ENCODE data around the gene DNAH1.

DNAH1 gene

DNA sequence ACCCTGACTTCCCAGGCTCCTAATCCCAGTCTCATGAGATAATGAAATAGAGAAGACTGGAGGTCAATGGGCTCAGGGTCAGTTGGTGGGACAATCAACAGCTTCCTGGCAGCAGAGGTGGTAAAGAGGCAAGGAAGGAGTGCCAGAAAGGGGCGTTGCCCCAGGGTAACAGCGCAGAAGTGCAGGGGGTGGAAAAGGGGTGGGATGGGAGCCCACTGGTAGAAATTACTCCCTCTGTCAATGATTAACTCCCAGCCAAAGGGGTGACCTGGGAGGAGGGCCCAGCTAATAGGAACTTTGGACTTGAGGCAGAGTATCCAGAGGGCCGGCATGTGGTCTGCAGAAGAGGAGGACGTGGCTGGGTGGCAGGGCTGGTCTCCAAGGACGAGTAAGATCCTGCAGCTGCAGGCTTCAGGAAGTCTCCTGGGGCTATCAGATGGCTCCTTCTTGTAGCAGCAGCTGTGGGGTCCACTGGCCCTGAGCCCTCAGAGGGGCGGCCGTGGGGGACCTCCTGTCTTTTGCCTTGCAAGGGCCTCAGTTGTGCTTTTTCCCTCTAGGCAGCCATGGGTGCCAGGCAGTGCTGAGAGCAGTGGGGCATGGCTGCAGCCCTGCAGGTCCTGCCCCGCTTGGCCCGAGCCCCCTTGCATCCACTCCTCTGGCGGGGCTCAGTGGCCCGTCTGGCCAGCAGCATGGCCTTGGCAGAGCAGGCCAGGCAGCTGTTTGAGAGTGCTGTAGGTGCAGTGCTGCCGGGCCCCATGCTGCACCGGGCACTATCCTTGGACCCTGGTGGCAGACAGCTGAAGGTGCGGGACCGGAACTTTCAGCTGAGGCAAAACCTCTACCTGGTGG is 26.1 kb upstream of the DNAH1 start:
- no peak for DNase-seq
- Histone ChIP-seq H3K4me1 (ENCODE audit: control insufficient read depth, insufficient read depth, low read length, poor library complexity, severe bottlenecking) (peaks cover 11% of the 10 kb centered on the region), H3K4me3 (ENCODE audit: insufficient read depth, low read depth, low read length, poor library complexity, severe bottlenecking) (no peak overlapping the region), H3K27ac (ENCODE audit: insufficient read depth, low read length, poor library complexity, severe bottlenecking) (no peak overlapping the region), H3K9me3 (ENCODE audit: control insufficient read depth, low read length) (no peaks in the 10 kb centered on the region), H3K36me3 (ENCODE audit: control insufficient read depth, insufficient read depth, low read length) (peaks cover 37% of the 10 kb centered on the region), H3K27me3 (replicated peaks; ENCODE audit: control insufficient read depth, insufficient read depth, low read length, poor library complexity, severe bottlenecking) (no peaks in the 10 kb centered on the region)

DNA sequence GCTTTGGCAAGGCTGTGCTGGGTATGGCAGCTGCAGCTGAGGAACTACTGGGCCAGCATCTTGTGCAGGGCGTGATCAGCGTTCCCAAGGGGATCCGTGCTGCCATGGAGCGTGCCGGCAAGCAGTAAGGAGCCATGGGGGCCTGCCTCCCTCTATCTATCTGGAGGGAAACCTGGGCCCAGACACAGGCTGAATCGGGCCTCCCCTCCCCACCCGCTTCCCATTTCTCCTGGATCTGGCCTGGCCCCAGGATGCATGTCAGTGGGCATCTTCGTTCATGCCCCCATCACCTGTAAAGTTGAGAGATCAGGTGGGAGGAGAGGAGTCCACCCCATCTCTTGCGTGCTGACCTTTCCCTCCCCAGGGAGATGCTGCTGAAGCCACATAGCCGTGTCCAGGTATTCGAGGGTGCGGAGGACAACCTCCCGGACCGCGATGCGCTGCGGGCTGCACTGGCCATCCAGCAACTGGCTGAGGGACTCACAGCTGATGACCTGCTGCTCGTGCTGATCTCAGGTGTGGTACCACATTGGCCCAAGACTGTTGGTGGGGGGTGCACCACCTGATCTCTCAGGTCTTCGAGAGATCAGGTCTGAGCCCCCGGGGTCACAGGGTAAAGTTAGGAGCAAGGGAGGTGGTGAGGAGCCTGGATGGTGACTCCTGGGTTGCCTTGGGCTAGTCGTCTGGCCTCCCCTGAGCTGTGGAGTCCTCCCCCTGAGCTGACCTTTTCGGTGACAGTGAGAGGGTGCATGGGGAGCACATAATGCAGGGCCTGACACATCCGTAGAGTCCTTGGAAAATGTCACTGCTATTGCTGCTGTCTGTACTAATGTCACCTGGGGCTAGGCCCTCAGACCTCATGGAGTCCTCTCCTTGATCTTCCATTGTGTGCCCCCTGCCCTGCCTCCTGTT is 25.3 kb upstream of the DNAH1 start:
- H3K27me3 ChIP-seq (replicated peaks; ENCODE audit: control insufficient read depth, insufficient read depth, low read length, poor library complexity, severe bottlenecking), result no peaks in the 10 kb centered on the region
- no peak for DNase-seq
- H3K27ac ChIP-seq (ENCODE audit: insufficient read depth, low read length, poor library complexity, severe bottlenecking), result no peak overlapping the region
- H3K9me3 ChIP-seq (ENCODE audit: control insufficient read depth, low read length), result no peaks in the 10 kb centered on the region
- H3K4me3 ChIP-seq (ENCODE audit: insufficient read depth, low read depth, low read length, poor library complexity, severe bottlenecking), result no peak overlapping the region
- peaks cover 11% of the 10 kb centered on the region for H3K4me1 ChIP-seq (ENCODE audit: control insufficient read depth, insufficient read depth, low read length, poor library complexity, severe bottlenecking)
- peaks cover 37% of the 10 kb centered on the region for H3K36me3 ChIP-seq (ENCODE audit: control insufficient read depth, insufficient read depth, low read length)

DNA sequence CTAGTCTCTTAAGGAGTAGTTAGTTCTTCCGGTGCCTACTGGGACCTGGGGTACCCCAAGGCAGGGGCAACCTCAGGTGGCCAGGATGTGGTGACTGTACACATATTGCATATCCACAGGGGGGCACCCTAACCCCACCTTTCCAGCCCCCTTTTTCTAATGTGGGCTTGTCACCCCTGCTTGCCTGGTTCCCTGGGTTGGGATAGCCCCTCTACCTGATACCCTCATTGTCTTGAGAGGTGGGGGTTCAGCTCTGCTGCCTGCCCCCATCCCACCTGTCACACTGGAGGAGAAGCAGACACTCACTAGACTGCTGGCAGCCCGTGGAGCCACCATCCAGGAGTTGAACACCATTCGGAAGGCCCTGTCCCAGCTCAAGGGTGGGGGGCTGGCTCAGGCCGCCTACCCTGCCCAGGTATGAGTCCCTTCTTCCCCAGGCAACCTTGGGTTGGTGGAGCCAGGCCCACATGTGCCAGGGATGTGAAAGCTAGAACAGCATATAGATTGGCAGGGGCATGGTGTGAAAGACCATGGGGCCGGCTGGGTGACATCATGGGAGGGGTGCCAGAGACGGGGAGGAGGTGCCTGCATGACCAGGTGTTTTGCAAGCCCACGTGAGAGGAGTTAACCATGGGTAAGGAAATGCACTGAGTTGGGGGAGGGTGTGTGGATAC is 24.5 kb upstream of the DNAH1 start:
- no peaks in the 10 kb centered on the region for H3K9me3 ChIP-seq (ENCODE audit: control insufficient read depth, low read length)
- no peak overlapping the region for H3K4me3 ChIP-seq (ENCODE audit: insufficient read depth, low read depth, low read length, poor library complexity, severe bottlenecking)
- DNase-seq, result no peak
- H3K27ac ChIP-seq (ENCODE audit: insufficient read depth, low read length, poor library complexity, severe bottlenecking), result no peak overlapping the region
- peaks cover 11% of the 10 kb centered on the region for H3K4me1 ChIP-seq (ENCODE audit: control insufficient read depth, insufficient read depth, low read length, poor library complexity, severe bottlenecking)
- H3K27me3 ChIP-seq (replicated peaks; ENCODE audit: control insufficient read depth, insufficient read depth, low read length, poor library complexity, severe bottlenecking), result no peaks in the 10 kb centered on the region
- H3K36me3 ChIP-seq (ENCODE audit: control insufficient read depth, insufficient read depth, low read length), result peaks cover 37% of the 10 kb centered on the region

DNA sequence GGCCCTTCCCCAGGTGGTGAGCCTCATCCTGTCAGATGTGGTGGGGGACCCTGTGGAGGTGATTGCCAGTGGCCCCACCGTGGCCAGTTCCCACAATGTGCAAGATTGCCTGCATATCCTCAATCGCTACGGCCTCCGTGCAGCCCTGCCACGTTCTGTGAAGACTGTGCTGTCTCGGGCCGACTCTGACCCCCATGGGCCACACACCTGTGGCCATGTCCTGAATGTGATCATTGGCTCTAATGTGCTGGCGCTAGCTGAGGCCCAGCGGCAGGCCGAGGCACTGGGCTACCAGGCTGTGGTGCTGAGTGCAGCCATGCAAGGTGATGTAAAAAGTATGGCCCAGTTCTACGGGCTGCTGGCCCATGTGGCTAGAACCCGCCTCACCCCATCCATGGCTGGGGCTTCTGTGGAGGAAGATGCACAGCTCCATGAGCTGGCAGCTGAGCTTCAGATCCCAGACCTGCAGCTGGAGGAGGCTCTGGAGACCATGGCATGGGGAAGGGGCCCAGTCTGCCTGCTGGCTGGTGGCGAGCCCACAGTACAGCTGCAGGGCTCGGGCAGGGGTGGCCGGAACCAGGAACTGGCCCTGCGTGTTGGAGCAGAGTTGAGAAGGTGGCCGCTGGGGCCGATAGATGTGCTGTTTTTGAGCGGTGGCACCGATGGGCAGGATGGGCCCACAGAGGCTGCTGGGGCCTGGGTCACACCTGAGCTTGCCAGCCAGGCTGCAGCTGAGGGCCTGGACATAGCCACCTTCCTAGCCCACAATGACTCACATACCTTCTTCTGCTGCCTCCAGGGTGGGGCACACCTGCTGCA is 23.7 kb upstream of the DNAH1 start:
- H3K36me3 ChIP-seq (ENCODE audit: control insufficient read depth, insufficient read depth, low read length), result peaks cover 37% of the 10 kb centered on the region
- H3K9me3 ChIP-seq (ENCODE audit: control insufficient read depth, low read length), result no peaks in the 10 kb centered on the region
- no peak overlapping the region for H3K4me3 ChIP-seq (ENCODE audit: insufficient read depth, low read depth, low read length, poor library complexity, severe bottlenecking)
- no peaks in the 10 kb centered on the region for H3K27me3 ChIP-seq (replicated peaks; ENCODE audit: control insufficient read depth, insufficient read depth, low read length, poor library complexity, severe bottlenecking)
- no peak for DNase-seq
- no peak overlapping the region for H3K27ac ChIP-seq (ENCODE audit: insufficient read depth, low read length, poor library complexity, severe bottlenecking)
- H3K4me1 ChIP-seq (ENCODE audit: control insufficient read depth, insufficient read depth, low read length, poor library complexity, severe bottlenecking), result peaks cover 6% of the 10 kb centered on the region

DNA sequence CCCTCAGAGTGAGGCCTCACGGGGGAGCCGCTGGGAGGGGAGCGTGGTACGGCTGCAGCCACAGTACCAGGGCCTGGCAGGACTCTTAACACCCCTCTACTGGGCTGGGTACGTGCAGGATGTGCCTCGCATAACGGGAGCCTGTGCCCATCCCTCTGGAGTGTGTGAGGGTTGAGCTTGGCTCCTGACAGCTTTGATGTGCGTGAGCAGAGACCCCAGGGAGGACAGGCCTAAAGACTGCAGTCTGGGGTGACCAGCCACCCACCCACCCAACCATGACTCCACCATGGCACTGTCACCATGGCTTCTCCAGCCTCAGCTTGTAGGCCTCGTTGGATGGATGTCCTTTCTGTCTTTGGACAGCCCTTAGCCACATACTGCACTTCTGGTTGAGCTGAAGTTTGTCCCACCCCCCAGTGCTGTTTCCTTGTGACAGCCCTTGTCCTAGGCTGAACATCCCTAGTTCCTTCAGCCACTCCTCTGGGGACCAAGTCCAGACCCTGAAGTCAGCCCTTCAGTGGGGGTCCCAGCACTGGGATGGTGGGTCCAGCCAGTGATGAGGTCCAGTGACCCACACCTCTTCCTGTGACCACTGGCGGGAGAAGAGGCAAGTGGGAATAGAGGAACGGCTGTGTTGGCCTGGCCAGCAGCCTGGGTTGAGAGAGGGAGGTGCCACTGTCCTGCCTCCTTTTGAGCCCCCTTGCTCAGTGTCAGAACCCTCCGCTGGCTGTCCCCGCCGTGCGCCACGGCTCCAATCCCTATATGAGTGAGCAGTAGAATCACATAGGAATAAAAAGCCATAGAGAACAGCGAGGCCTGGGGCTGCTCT is 22.4 kb upstream of the DNAH1 start:
- Histone ChIP-seq H3K4me3 (ENCODE audit: insufficient read depth, low read depth, low read length, poor library complexity, severe bottlenecking) (no peak overlapping the region), H3K36me3 (ENCODE audit: control insufficient read depth, insufficient read depth, low read length) (peaks cover 34% of the 10 kb centered on the region), H3K27ac (ENCODE audit: insufficient read depth, low read length, poor library complexity, severe bottlenecking) (no peak overlapping the region), H3K9me3 (ENCODE audit: control insufficient read depth, low read length) (no peaks in the 10 kb centered on the region), H3K4me1 (ENCODE audit: control insufficient read depth, insufficient read depth, low read length, poor library complexity, severe bottlenecking) (peaks cover under 1% of the 10 kb centered on the region), H3K27me3 (replicated peaks; ENCODE audit: control insufficient read depth, insufficient read depth, low read length, poor library complexity, severe bottlenecking) (no peaks in the 10 kb centered on the region)
- no peak for DNase-seq

DNA sequence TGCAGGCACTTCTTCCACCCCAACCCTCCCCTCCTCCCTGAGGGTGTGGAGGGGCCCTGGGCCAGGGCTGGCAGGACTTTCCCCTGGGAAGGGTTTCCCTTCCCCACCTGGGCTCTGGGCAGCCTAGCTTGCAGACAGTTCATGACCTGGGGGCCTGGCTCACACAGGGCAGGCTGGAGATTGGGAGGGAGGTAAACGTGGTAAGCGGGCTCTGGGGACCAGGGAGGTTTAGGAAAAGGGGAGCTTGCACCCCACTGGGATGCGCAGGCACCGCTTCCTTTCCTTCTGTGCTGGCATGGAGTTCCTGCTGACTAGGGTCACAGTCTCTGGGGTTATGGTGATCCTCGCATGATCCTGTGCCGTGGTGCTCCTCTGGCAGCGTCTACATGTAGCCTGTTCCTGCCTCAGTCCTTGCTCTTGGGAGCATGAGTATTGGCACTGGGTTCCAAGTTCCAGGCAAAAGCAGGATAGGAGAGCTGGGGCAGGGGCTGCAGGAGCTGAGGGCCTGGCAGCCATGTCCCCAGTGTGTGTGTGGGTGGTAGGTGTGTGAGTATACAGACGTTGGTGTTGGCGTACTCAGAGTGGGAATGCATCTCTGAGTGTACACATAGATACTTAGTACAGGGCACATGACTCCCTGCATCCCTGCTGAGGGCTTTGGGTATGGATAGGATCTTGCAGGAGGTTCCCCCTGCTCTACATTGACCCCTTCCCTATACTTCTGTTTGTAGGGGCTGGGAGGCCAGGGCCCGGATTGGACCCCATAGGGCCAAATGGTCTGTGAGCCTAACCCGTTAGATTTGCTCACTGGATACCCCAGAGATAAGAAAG is 21.6 kb upstream of the DNAH1 start:
- H3K27ac ChIP-seq (ENCODE audit: insufficient read depth, low read length, poor library complexity, severe bottlenecking), result no peak overlapping the region
- DNase-seq, result no peak
- H3K9me3 ChIP-seq (ENCODE audit: control insufficient read depth, low read length), result no peaks in the 10 kb centered on the region
- no peak overlapping the region for H3K4me3 ChIP-seq (ENCODE audit: insufficient read depth, low read depth, low read length, poor library complexity, severe bottlenecking)
- H3K4me1 ChIP-seq (ENCODE audit: control insufficient read depth, insufficient read depth, low read length, poor library complexity, severe bottlenecking), result no peaks in the 10 kb centered on the region
- no peaks in the 10 kb centered on the region for H3K27me3 ChIP-seq (replicated peaks; ENCODE audit: control insufficient read depth, insufficient read depth, low read length, poor library complexity, severe bottlenecking)
- peaks cover 34% of the 10 kb centered on the region for H3K36me3 ChIP-seq (ENCODE audit: control insufficient read depth, insufficient read depth, low read length)

DNA sequence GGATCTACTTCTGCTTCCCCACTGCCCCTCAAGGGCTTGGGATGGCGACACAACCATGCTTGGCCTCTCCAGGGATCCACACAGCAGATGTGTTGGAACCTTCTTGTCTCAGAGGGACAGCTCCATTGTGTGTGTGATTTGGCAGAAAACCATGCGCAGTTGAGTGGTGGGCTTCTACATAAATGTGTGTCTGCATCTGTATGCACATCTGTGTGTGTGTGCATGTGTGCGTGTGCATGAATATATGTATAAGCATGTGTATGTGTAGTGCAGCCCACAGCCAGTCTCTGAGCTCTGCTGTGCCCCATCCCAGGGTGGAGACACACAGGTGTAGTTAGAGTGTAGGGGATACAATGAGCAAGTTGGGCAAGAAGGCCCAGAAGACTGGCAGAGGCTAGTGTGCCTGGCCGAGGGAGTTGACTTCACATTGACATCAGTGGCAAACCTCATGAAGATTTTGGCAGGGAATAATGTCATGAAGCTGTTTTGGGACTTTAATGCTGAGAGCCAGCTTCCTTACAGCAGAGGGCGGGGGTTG is 20.4 kb upstream of the DNAH1 start:
- Histone ChIP-seq H3K27ac (ENCODE audit: insufficient read depth, low read length, poor library complexity, severe bottlenecking) (no peak overlapping the region), H3K9me3 (ENCODE audit: control insufficient read depth, low read length) (no peaks in the 10 kb centered on the region), H3K4me3 (ENCODE audit: insufficient read depth, low read depth, low read length, poor library complexity, severe bottlenecking) (no peak overlapping the region), H3K36me3 (ENCODE audit: control insufficient read depth, insufficient read depth, low read length) (peaks cover 33% of the 10 kb centered on the region), H3K27me3 (replicated peaks; ENCODE audit: control insufficient read depth, insufficient read depth, low read length, poor library complexity, severe bottlenecking) (no peaks in the 10 kb centered on the region), H3K4me1 (ENCODE audit: control insufficient read depth, insufficient read depth, low read length, poor library complexity, severe bottlenecking) (no peaks in the 10 kb centered on the region)
- no peak for DNase-seq
